Suprapubic skin (tissue), 4 donors: ENCODE data around the gene DDX23. TPM values are rescaled to one million over a fixed set of nuclear protein-coding genes. Genes with fewer than 3 reads are reported as not detected.
"Not testable (repeated sequence)": the region's sequence is repeated elsewhere in the genome, so short reads cannot be mapped to it uniquely, and the experiment has no call there.

Experiments used
- DNase-seq, 2 donors: peaks; one replicate each; pipeline ENCODE4 v3.0.0-alpha.2; 2019; ENCODE audit warnings: low spot score in 2 of 2
- H3K27ac ChIP-seq: fragments of 200-600 bp; sonication (generic); one replicate; pipeline ENCODE4 v1.5.1; 2019
- H3K27me3 ChIP-seq: fragments of 200-600 bp; sonication (generic); one replicate; pipeline ENCODE4 v1.5.1; 2019
- H3K36me3 ChIP-seq: fragments of 200-600 bp; sonication (generic); one replicate; pipeline ENCODE4 v1.5.1; 2019
- H3K4me1 ChIP-seq: fragments of 200-600 bp; sonication (generic); one replicate; pipeline ENCODE4 v1.5.1; 2019
- H3K4me3 ChIP-seq: fragments of 200-600 bp; sonication (generic); one replicate; pipeline ENCODE4 v1.5.1; 2019; ENCODE audit warnings: mild to moderate bottlenecking
- H3K9me3 ChIP-seq: fragments of 200-600 bp; sonication (generic); one replicate; pipeline ENCODE4 v1.5.1; 2019
- CTCF ChIP-seq, 2 donors: fragments of 200-600 bp in 1 of 2; fragments of 450-650 bp in 1 of 2; sonication (generic) in 1 of 2; IDR thresholded peaks; one replicate each; pipeline ENCODE4 v1.5.1; 2016 to 2019; ENCODE audit warnings: antibody characterized with exemption in 2 of 2, mild to moderate bottlenecking in 1 of 2, moderate library complexity in 1 of 2
- EP300 ChIP-seq: sonication (generic); formaldehyde crosslinking; IDR thresholded peaks from one replicate; pipeline ENCODE4 v1.6.1; 2017; ENCODE audit warnings: antibody characterized with exemption
- POLR2A ChIP-seq, 2 donors: fragments of 450-650 bp; IDR thresholded peaks; one replicate each; pipeline ENCODE4 v1.6.1; 2017; ENCODE audit warnings: antibody characterized with exemption in 2 of 2, mild to moderate bottlenecking in 2 of 2, moderate library complexity in 2 of 2
- POLR2AphosphoS5 ChIP-seq, 3 donors: sonication (generic); formaldehyde crosslinking; IDR thresholded peaks; one replicate each; pipeline ENCODE4 v1.6.1; 2017; ENCODE audit warnings: antibody characterized with exemption in 3 of 3
- WGBS: methylation state at CpG from one replicate; pipeline ENCODE4 v1.1.5; 2018; 5-methylcytosine and 5-hydroxymethylcytosine counted together
- total RNA-seq, 4 donors: library from RNA; depleted of rRNA; stranded (reverse); fragments of >200 nt; gene quantifications; one replicate each; pipeline ENCODE4 v1.1.0, GENCODE V29; 2016

The DDX23 gene
- total RNA-seq, 4 donors from 2014 or later = 55.0 to 125 (median 62.2) TPM

GRCh38 chr12:48854488-48854887 is 2.5 kb upstream of the DDX23 start:
- H3K4me1 ChIP-seq = peaks cover 24% of the 10 kb centered on the region
- no peaks in the 10 kb centered on the region for H3K27me3 ChIP-seq
- no peak overlapping the region for H3K27ac ChIP-seq
- TF ChIP-seq POLR2A (IDR thresholded peaks at IDR 0.05) (no peak), CTCF (IDR thresholded peaks at IDR 0.05) (no peak), POLR2AphosphoS5 (IDR thresholded peaks at IDR 0.05) (no peak), EP300 (no peak)
- 85% methylated on average over 4 of the region's 4 CpGs for WGBS
- H3K36me3 ChIP-seq = no peaks in the 10 kb centered on the region
- no peak for DNase-seq
- no peak overlapping the region for H3K4me3 ChIP-seq
- no peaks in the 10 kb centered on the region for H3K9me3 ChIP-seq

- Histone ChIP-seq H3K27me3 (no peaks in the 10 kb centered on the region), H3K27ac (peak overlapping the region; percentile 85), H3K9me3 (no peaks in the 10 kb centered on the region), H3K4me3 (peak overlapping the region; percentile 72), H3K4me1 (peaks cover 28% of the 10 kb centered on the region), H3K36me3 (no peaks in the 10 kb centered on the region)
- TF ChIP-seq EP300 (no peak), POLR2AphosphoS5 (IDR thresholded peaks at IDR 0.05) (no peak), CTCF (IDR thresholded peaks at IDR 0.05) (peak; percentile 79 to 98), POLR2A (IDR thresholded peaks at IDR 0.05) (no peak)
- WGBS = under 1% methylated on average over 11 of the region's 11 CpGs
- peak; percentile 91 to 94 for DNase-seq
These were observed 1.0 kb upstream of the DDX23 start for GRCh38 chr12:48852734-48853688.

GRCh38 chr12:48842021-48842420 is 9.9 kb downstream of the DDX23 start:
- peaks cover 83% of the 10 kb centered on the region for H3K36me3 ChIP-seq
- not testable (repeated sequence) for H3K4me3 ChIP-seq, H3K4me1 ChIP-seq, H3K27ac ChIP-seq, H3K27me3 ChIP-seq, H3K9me3 ChIP-seq, DNase-seq
- WGBS = no CpG with 5 or more reads among the region's 29 CpGs

- no peaks in the 10 kb centered on the region for H3K27me3 ChIP-seq
- TF ChIP-seq CTCF (IDR thresholded peaks at IDR 0.05) = no peak
- no peak for TF ChIP-seq EP300
- TF ChIP-seq POLR2AphosphoS5 (IDR thresholded peaks at IDR 0.05) = no peak
- TF ChIP-seq POLR2A (IDR thresholded peaks at IDR 0.05) = no peak
- H3K36me3 ChIP-seq = peaks cover 90% of the 10 kb centered on the region
- H3K4me1 ChIP-seq = no peaks in the 10 kb centered on the region
- H3K4me3 ChIP-seq = no peak overlapping the region
- no peak for DNase-seq
- no peaks in the 10 kb centered on the region for H3K9me3 ChIP-seq
- 88% methylated on average over 4 of the region's 4 CpGs for WGBS
- no peak overlapping the region for H3K27ac ChIP-seq
These were observed 13.9 kb downstream of the DDX23 start for GRCh38 chr12:48838048-48838447.

GRCh38 chr12:48832321-48833060 is 19.5 kb downstream of the DDX23 start:
- no peak overlapping the region for H3K4me3 ChIP-seq
- H3K9me3 ChIP-seq = no peaks in the 10 kb centered on the region
- WGBS = 92% methylated on average over 12 of the region's 12 CpGs
- TF ChIP-seq EP300 (no peak), CTCF (IDR thresholded peaks at IDR 0.05) (no peak), POLR2AphosphoS5 (IDR thresholded peaks at IDR 0.05) (no peak), POLR2A (IDR thresholded peaks at IDR 0.05) (no peak)
- no peaks in the 10 kb centered on the region for H3K27me3 ChIP-seq
- DNase-seq = no peak
- H3K27ac ChIP-seq = no peak overlapping the region
- H3K36me3 ChIP-seq = peaks cover 97% of the 10 kb centered on the region
- peaks cover 4% of the 10 kb centered on the region for H3K4me1 ChIP-seq
